ENCODE data around the gene PIK3AP1.

GRCh38 chr10:96598846-96599245 is 121.5 kb downstream of the PIK3AP1 start:
- TF ChIP-seq, protein P1, sequence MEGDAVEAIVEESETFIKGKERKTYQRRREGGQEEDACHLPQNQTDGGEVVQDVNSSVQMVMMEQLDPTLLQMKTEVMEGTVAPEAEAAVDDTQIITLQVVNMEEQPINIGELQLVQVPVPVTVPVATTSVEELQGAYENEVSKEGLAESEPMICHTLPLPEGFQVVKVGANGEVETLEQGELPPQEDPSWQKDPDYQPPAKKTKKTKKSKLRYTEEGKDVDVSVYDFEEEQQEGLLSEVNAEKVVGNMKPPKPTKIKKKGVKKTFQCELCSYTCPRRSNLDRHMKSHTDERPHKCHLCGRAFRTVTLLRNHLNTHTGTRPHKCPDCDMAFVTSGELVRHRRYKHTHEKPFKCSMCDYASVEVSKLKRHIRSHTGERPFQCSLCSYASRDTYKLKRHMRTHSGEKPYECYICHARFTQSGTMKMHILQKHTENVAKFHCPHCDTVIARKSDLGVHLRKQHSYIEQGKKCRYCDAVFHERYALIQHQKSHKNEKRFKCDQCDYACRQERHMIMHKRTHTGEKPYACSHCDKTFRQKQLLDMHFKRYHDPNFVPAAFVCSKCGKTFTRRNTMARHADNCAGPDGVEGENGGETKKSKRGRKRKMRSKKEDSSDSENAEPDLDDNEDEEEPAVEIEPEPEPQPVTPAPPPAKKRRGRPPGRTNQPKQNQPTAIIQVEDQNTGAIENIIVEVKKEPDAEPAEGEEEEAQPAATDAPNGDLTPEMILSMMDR (IDR thresholded peaks at IDR 0.05 in 4 of 5, conservative IDR thresholded peaks at IDR 0.05 in 1 of 5), result no peak
- no peak for TF ChIP-seq POLR2A (IDR thresholded peaks at IDR 0.05)

All from gastrocnemius medialis (tissue), 4 donors.